Activated gamma-delta T cell treated with anti-CD3 and anti-CD28 coated beads, Interleukin-2, amount 50 U/mL, for 16 hours (primary cell): ENCODE measurements around the gene PRH2.

Experiments used
- DNase-seq: peaks from one replicate; pipeline ENCODE4 v3.0.0-alpha.2; 2020; ENCODE audit warnings: low read depth

PRH2 gene

GRCh38 chr12:10928746-10929286 is at the start of gene PRH2:
PRH2 (plus strand) TSS chr12:10929236; CDS start chr12:10929274, 38 bp downstream.
- DNase-seq: no peak

- DNase-seq: no peak
These were observed 44.8 kb upstream of the PRH2 start, which contains the start of gene PRH1 for GRCh38 chr12:10884086-10884725. PRH1 (minus strand) TSS chr12:10884255; CDS start chr12:10884217, 38 bp downstream.

- DNase-seq: no peak
These were observed 39.8 kb upstream of the PRH2 start for GRCh38 chr12:10889226-10889625.

- DNase-seq: no peak
These were observed 37.1 kb upstream of the PRH2 start for GRCh38 chr12:10891937-10892336.

GRCh38 chr12:10896854-10897253 is 32.2 kb upstream of the PRH2 start:
- no peak for DNase-seq

- no peak for DNase-seq
These were observed 28.5 kb upstream of the PRH2 start for GRCh38 chr12:10900530-10900929.

GRCh38 chr12:10900972-10901371 is 28.1 kb upstream of the PRH2 start:
- no peak for DNase-seq

GRCh38 chr12:10901427-10901826 is 27.6 kb upstream of the PRH2 start:
- no peak for DNase-seq

GRCh38 chr12:10904686-10905085 is 24.4 kb upstream of the PRH2 start:
- DNase-seq: no peak

GRCh38 chr12:10909462-10909861 is 19.6 kb upstream of the PRH2 start, which contains the start of gene TAS2R13:
TAS2R13 (minus strand) TSS chr12:10909562; CDS start chr12:10909298, 264 bp downstream.
- DNase-seq: no peak

GRCh38 chr12:10910380-10910779 is 18.7 kb upstream of the PRH2 start:
- DNase-seq: no peak

GRCh38 chr12:10919809-10920208 is 9.2 kb upstream of the PRH2 start:
- no peak for DNase-seq

- DNase-seq: no peak
These were observed 2.8 kb upstream of the PRH2 start for GRCh38 chr12:10926269-10926668.

- no peak for DNase-seq
These were observed 7.5 kb downstream of the PRH2 start for GRCh38 chr12:10936506-10936905.

GRCh38 chr12:10939163-10939562 is 10.1 kb downstream of the PRH2 start, which contains the start of gene TAS2R14:
TAS2R14 (minus strand) TSS chr12:10939263; CDS start chr12:10939207, 56 bp downstream.
- no peak for DNase-seq

GRCh38 chr12:10940389-10940788 is 11.4 kb downstream of the PRH2 start:
- no peak for DNase-seq

- DNase-seq: no peak
These were observed 12.3 kb downstream of the PRH2 start for GRCh38 chr12:10941369-10941768.

- no peak for DNase-seq
These were observed 13.0 kb downstream of the PRH2 start for GRCh38 chr12:10941916-10942607.

- DNase-seq: no peak
These were observed 14.1 kb downstream of the PRH2 start for GRCh38 chr12:10943167-10943566.

- no peak for DNase-seq
These were observed 23.6 kb downstream of the PRH2 start for GRCh38 chr12:10952645-10953044.

GRCh38 chr12:10956085-10956484 is 27.0 kb downstream of the PRH2 start:
- no peak for DNase-seq

- DNase-seq: no peak
These were observed 28.7 kb downstream of the PRH2 start for GRCh38 chr12:10957741-10958140.

GRCh38 chr12:10959804-10960203 is 30.8 kb downstream of the PRH2 start:
- no peak for DNase-seq
